Measurements from ENCODE around the gene KRTAP22-2.

The KRTAP22-2 gene

GRCh38 chr21:30590297-30590696 lies at the start of gene KRTAP22-2:
Gene KRTAP22-2, minus strand, starts transcription at chr21:30590397.
- DNase-seq (ENCODE audit: low read depth in 1 of 2, low spot score in 1 of 2) = no peak

GRCh38 chr21:30638686-30639085 lies 48.5 kb upstream of the KRTAP22-2 start:
- no peak for DNase-seq (ENCODE audit: low read depth in 1 of 2, low spot score in 1 of 2)

GRCh38 chr21:30634906-30635305 lies 44.7 kb upstream of the KRTAP22-2 start, which contains the start of gene KRTAP20-2:
Gene KRTAP20-2, plus strand, starts transcription at chr21:30635206. Its CDS starts 58 bp downstream, at chr21:30635264.
- no peak for DNase-seq (ENCODE audit: low read depth in 1 of 2, low spot score in 1 of 2)

GRCh38 chr21:30629200-30629599 lies 39.0 kb upstream of the KRTAP22-2 start:
- DNase-seq (ENCODE audit: low read depth in 1 of 2, low spot score in 1 of 2) = no peak

- no peak for DNase-seq (ENCODE audit: low read depth in 1 of 2, low spot score in 1 of 2)
These were observed 37.9 kb upstream of the KRTAP22-2 start for GRCh38 chr21:30628109-30628508.

GRCh38 chr21:30625449-30626165 lies 35.4 kb upstream of the KRTAP22-2 start:
- no peak for DNase-seq (ENCODE audit: low read depth in 1 of 2, low spot score in 1 of 2)

- DNase-seq (ENCODE audit: low read depth in 1 of 2, low spot score in 1 of 2) = no peak
These were observed 33.2 kb upstream of the KRTAP22-2 start for GRCh38 chr21:30623362-30623761.

- DNase-seq (ENCODE audit: low read depth in 1 of 2, low spot score in 1 of 2) = no peak
These were observed 30.3 kb upstream of the KRTAP22-2 start, which contains the start of gene KRTAP20-4 for GRCh38 chr21:30620522-30620921. Gene KRTAP20-4, plus strand, starts transcription at chr21:30620627.

GRCh38 chr21:30620080-30620479 lies 29.9 kb upstream of the KRTAP22-2 start:
- no peak for DNase-seq (ENCODE audit: low read depth in 1 of 2, low spot score in 1 of 2)

- DNase-seq (ENCODE audit: low read depth in 1 of 2, low spot score in 1 of 2) = no peak
These were observed 25.9 kb upstream of the KRTAP22-2 start, which contains the start of gene KRTAP20-1 for GRCh38 chr21:30616125-30616524. Gene KRTAP20-1, plus strand, starts transcription at chr21:30616425. Its CDS starts 30 bp downstream, at chr21:30616455.

- no peak for DNase-seq (ENCODE audit: low read depth in 1 of 2, low spot score in 1 of 2)
These were observed 25.0 kb upstream of the KRTAP22-2 start for GRCh38 chr21:30615199-30615598.

GRCh38 chr21:30613836-30614235 lies 23.6 kb upstream of the KRTAP22-2 start, which contains the start of gene KRTAP6-1:
Gene KRTAP6-1, minus strand, starts transcription at chr21:30613930. Its CDS starts 26 bp downstream, at chr21:30613904.
- no peak for DNase-seq (ENCODE audit: low read depth in 1 of 2, low spot score in 1 of 2)

GRCh38 chr21:30612132-30612531 lies 21.9 kb upstream of the KRTAP22-2 start:
- no peak for DNase-seq (ENCODE audit: low read depth in 1 of 2, low spot score in 1 of 2)

GRCh38 chr21:30605968-30606367 lies 15.8 kb upstream of the KRTAP22-2 start:
- DNase-seq (ENCODE audit: low read depth in 1 of 2, low spot score in 1 of 2) = no peak

- no peak for DNase-seq (ENCODE audit: low read depth in 1 of 2, low spot score in 1 of 2)
These were observed 10.6 kb upstream of the KRTAP22-2 start, which contains the start of gene KRTAP22-1 for GRCh38 chr21:30600787-30601186. Gene KRTAP22-1, plus strand, starts transcription at chr21:30601087.

- DNase-seq (ENCODE audit: low read depth in 1 of 2, low spot score in 1 of 2) = no peak
These were observed 8.6 kb upstream of the KRTAP22-2 start, which contains the start of gene KRTAP6-2 for GRCh38 chr21:30598802-30599201. Gene KRTAP6-2, minus strand, starts transcription at chr21:30598902. Its CDS starts 28 bp downstream, at chr21:30598874.

GRCh38 chr21:30592140-30592539 lies 1.9 kb upstream of the KRTAP22-2 start, which contains the start of gene KRTAP6-3:
Gene KRTAP6-3, plus strand, starts transcription at chr21:30592440. Its CDS starts 6 bp downstream, at chr21:30592446.
- DNase-seq (ENCODE audit: low read depth in 1 of 2, low spot score in 1 of 2) = no peak

GRCh38 chr21:30582870-30583269 lies 7.3 kb downstream of the KRTAP22-2 start:
- no peak for DNase-seq (ENCODE audit: low read depth in 1 of 2, low spot score in 1 of 2)

GRCh38 chr21:30580132-30580531 lies 10.1 kb downstream of the KRTAP22-2 start:
- no peak for DNase-seq (ENCODE audit: low read depth in 1 of 2, low spot score in 1 of 2)

GRCh38 chr21:30579346-30579745 lies 10.9 kb downstream of the KRTAP22-2 start:
- DNase-seq (ENCODE audit: low read depth in 1 of 2, low spot score in 1 of 2) = no peak

- no peak for DNase-seq (ENCODE audit: low read depth in 1 of 2, low spot score in 1 of 2)
These were observed 12.4 kb downstream of the KRTAP22-2 start for GRCh38 chr21:30577766-30578165.

- DNase-seq (ENCODE audit: low read depth in 1 of 2, low spot score in 1 of 2) = no peak
These were observed 22.6 kb downstream of the KRTAP22-2 start for GRCh38 chr21:30567617-30568016.
